Panc1 (cell line): ENCODE results near the gene SGMS1. TPM values are rescaled to one million over a fixed set of nuclear protein-coding genes. Genes with fewer than 3 reads are reported as not detected.
"Not testable (repeated sequence)": the region's sequence is repeated elsewhere in the genome, so short reads cannot be mapped to it uniquely, and the experiment has no call there.

Source experiments
- ATAC-seq: fragments of 200-7000 bp; cut with Tn5 transposase; 2 replicates; pipeline ENCODE4 v1.9.1; 2020; ENCODE audit warnings: mild to moderate bottlenecking, moderate library complexity
- BruUV-seq: library from RNA; stranded (reverse); fragments of 400-500 nt; replicated peaks from 2 replicates; lab custom pipeline; 2021; lab: Mats Ljungman, UMichigan
- CTCF ChIA-PET: fragments of 300-600 bp; sonication (Branson Sonifier 250); formaldehyde crosslinking; loops from one replicate; lab custom pipeline; 2022; ENCODE audit warnings: antibody characterized with exemption; lab: Charles Lee
- POLR2A ChIA-PET: fragments of 300-600 bp; sonication (Branson Sonifier 250); formaldehyde crosslinking; loops from one replicate; lab custom pipeline; 2022; ENCODE audit warnings: antibody characterized with exemption; lab: Charles Lee
- DNase-seq: peaks from one replicate; pipeline ENCODE4 v3.0.0-alpha.2; 2010; ENCODE audit warnings: low read depth, low spot score
- H3K27ac ChIP-seq: 2 replicates; pipeline ENCODE4 v1.5.1; 2011; ENCODE audit warnings: mild to moderate bottlenecking, low read length, inconsistent platforms
- H3K27me3 ChIP-seq: fragments of 200-500 bp; sonication (Bioruptor generic); 2 replicates; pipeline ENCODE4 v1.6.0; 2014; ENCODE audit warnings: low read length, inconsistent platforms; ENCODE audit not compliant: control insufficient read depth, insufficient read depth
- H3K36me3 ChIP-seq: fragments of 200-500 bp; sonication (Bioruptor generic); 2 replicates; pipeline ENCODE4 v1.5.1; 2014; ENCODE audit warnings: inconsistent platforms, mild to moderate bottlenecking, low read length, moderate library complexity; ENCODE audit not compliant: control insufficient read depth, insufficient read depth
- H3K4me1 ChIP-seq: 2 replicates; pipeline ENCODE4 v1.5.1; 2011; ENCODE audit warnings: inconsistent platforms, mild to moderate bottlenecking, low read length, moderate library complexity; ENCODE audit not compliant: control insufficient read depth, insufficient read depth
- H3K4me3 ChIP-seq, 2 experiments: 2 replicates each; pipeline ENCODE4 v1.5.1; 2011 to 2012; ENCODE audit warnings: low read depth in 2 of 2, low read length in 2 of 2, mild to moderate bottlenecking in 2 of 2, inconsistent platforms in 1 of 2, moderate library complexity in 1 of 2
- H3K9me3 ChIP-seq: fragments of 200-500 bp; sonication (Bioruptor generic); 2 replicates; pipeline ENCODE4 v1.5.1; 2014; ENCODE audit warnings: low read depth, mild to moderate bottlenecking, inconsistent platforms, low read length, moderate library complexity; ENCODE audit not compliant: control insufficient read depth, insufficient read depth
- CTCF ChIP-seq: fragments of 450-650 bp; IDR thresholded peaks from 2 replicates; pipeline ENCODE4 v1.5.1; 2017; ENCODE audit warnings: mild to moderate bottlenecking
- POLR2AphosphoS5 ChIP-seq: IDR thresholded peaks from 2 replicates; pipeline ENCODE4 v1.6.1; 2012; ENCODE audit warnings: mild to moderate bottlenecking, low read depth, low read length, moderate library complexity
- SIN3A ChIP-seq: IDR thresholded peaks from 2 replicates; pipeline ENCODE4 v1.6.1; 2012; ENCODE audit warnings: low read depth, mild to moderate bottlenecking, low read length, moderate library complexity, borderline replicate concordance; ENCODE audit not compliant: insufficient read depth
- TCF7L2 ChIP-seq: IDR thresholded peaks from 2 replicates; pipeline ENCODE4 v1.6.1; 2011; ENCODE audit warnings: mild to moderate bottlenecking, low read depth, low read length, inconsistent platforms
- in situ Hi-C: cut with HindIII; loops from 2 replicates; pipeline ENCODE4 v1.10.0; 2016; ENCODE audit warnings: low sequenced_read_pairs, low pct_unique_long_range_greater_than_20kb
- intact Hi-C: fragments of 100-400 bp; cut with micrococcal nuclease; formaldehyde crosslinking; loops from one replicate; pipeline ENCODE4 v1.10.0; 2022; ENCODE audit not compliant: unreplicated experiment
- total RNA-seq: library from RNA; stranded (reverse); gene quantifications from one replicate; pipeline ENCODE4 v1.2.1, GENCODE V29; 2021; ENCODE audit not compliant: unreplicated experiment

Gene SGMS1
- total RNA-seq, 1 experiment from 2014 or later = 22.0 TPM

GRCh38 chr10:50373821-50374501, 249.8 kb downstream of the SGMS1 start:
- Histone ChIP-seq H3K27me3 (no peaks in the 10 kb centered on the region), H3K4me1 (no peaks in the 10 kb centered on the region), H3K9me3 (no peaks in the 10 kb centered on the region), H3K27ac (no peak overlapping the region), H3K4me3 (no peak overlapping the region), H3K36me3 (no peaks in the 10 kb centered on the region)
- CTCF ChIA-PET = no interaction called here
- TF ChIP-seq POLR2AphosphoS5 (no peak), CTCF (no peak), SIN3A (no peak), TCF7L2 (no peak)
- ATAC-seq (no peak), DNase-seq (no peak)
- in situ Hi-C loops (no loop called here), intact Hi-C loops (no loop called here)
- POLR2A ChIA-PET = no interaction called here
- no TSS peak for BruUV-seq

- CTCF ChIA-PET = interaction anchor here (0.7 kb wide), 1 partner anchor 175 kb away, joined by 4 read pairs; no protein-coding TSS in a partner anchor
- in situ Hi-C loops (no loop called here), intact Hi-C loops (loop anchor here (10.0 kb wide), 1 partner anchor 255 kb away; the partner anchor contains the start of gene SGMS1)
- no peaks in the 10 kb centered on the region for H3K36me3 ChIP-seq
- no peak for ATAC-seq
- no peak overlapping the region for H3K27ac ChIP-seq
- no peaks in the 10 kb centered on the region for H3K9me3 ChIP-seq
- no peak for TF ChIP-seq SIN3A
- no TSS peak for BruUV-seq
- no peak for DNase-seq
- POLR2A ChIA-PET = no interaction called here
- H3K4me3 ChIP-seq = no peak overlapping the region
- no peaks in the 10 kb centered on the region for H3K27me3 ChIP-seq
- no peaks in the 10 kb centered on the region for H3K4me1 ChIP-seq
Observed at GRCh38 chr10:50369931-50370330, 253.8 kb downstream of the SGMS1 start.

- peak; percentile 65 for TF ChIP-seq CTCF
- no peak for TF ChIP-seq TCF7L2
- CTCF ChIA-PET = interaction anchor here (0.6 to 0.7 kb wide), 2 partner anchors 73 to 268 kb away, joined by 3 read pairs; no protein-coding TSS in a partner anchor
- H3K27ac ChIP-seq = no peak overlapping the region
- ATAC-seq (peak; percentile 78), DNase-seq (no peak)
- POLR2A ChIA-PET = no interaction called here
- H3K4me3 ChIP-seq = no peak overlapping the region
- in situ Hi-C loops = no loop called here
- no peaks in the 10 kb centered on the region for H3K4me1 ChIP-seq
- no peaks in the 10 kb centered on the region for H3K9me3 ChIP-seq
- intact Hi-C loops = loop anchor here (10.0 kb wide), 1 partner anchor 257 kb away; the partner anchor contains the start of gene SGMS1
- BruUV-seq = no TSS peak
- H3K27me3 ChIP-seq = no peaks in the 10 kb centered on the region
- H3K36me3 ChIP-seq = no peaks in the 10 kb centered on the region
Observed at GRCh38 chr10:50367732-50368131, 256.0 kb downstream of the SGMS1 start.

- H3K4me1 ChIP-seq, H3K9me3 ChIP-seq, CTCF ChIA-PET, ATAC-seq, H3K36me3 ChIP-seq, BruUV-seq, H3K4me3 ChIP-seq, in situ Hi-C loops, DNase-seq, H3K27ac ChIP-seq, H3K27me3 ChIP-seq, POLR2A ChIA-PET: not testable (repeated sequence)
- intact Hi-C loops = loop anchor here (10.0 kb wide), 1 partner anchor 258 kb away; the partner anchor contains the start of gene SGMS1
Observed at GRCh38 chr10:50366421-50366820, 257.3 kb downstream of the SGMS1 start.

- H3K27ac ChIP-seq, POLR2A ChIA-PET, BruUV-seq, H3K9me3 ChIP-seq, DNase-seq, H3K27me3 ChIP-seq, CTCF ChIA-PET, in situ Hi-C loops, H3K36me3 ChIP-seq, H3K4me1 ChIP-seq, ATAC-seq, H3K4me3 ChIP-seq: not testable (repeated sequence)
- intact Hi-C loops = loop anchor here (10.0 kb wide), 1 partner anchor 260 kb away; the partner anchor contains the start of gene SGMS1
Observed at GRCh38 chr10:50364730-50365129, 259.0 kb downstream of the SGMS1 start.
